HG03060 (cell line): ENCODE results near the gene RRP12.

ENCODE experiments used
- ATAC-seq: cut with Tn5 transposase; IDR thresholded peaks from one replicate; pipeline ENCODE4 v1.9.1; 2021; ENCODE audit warnings: low read depth, moderate number of reproducible peaks; ENCODE audit not compliant: unreplicated experiment

Gene RRP12

DNA sequence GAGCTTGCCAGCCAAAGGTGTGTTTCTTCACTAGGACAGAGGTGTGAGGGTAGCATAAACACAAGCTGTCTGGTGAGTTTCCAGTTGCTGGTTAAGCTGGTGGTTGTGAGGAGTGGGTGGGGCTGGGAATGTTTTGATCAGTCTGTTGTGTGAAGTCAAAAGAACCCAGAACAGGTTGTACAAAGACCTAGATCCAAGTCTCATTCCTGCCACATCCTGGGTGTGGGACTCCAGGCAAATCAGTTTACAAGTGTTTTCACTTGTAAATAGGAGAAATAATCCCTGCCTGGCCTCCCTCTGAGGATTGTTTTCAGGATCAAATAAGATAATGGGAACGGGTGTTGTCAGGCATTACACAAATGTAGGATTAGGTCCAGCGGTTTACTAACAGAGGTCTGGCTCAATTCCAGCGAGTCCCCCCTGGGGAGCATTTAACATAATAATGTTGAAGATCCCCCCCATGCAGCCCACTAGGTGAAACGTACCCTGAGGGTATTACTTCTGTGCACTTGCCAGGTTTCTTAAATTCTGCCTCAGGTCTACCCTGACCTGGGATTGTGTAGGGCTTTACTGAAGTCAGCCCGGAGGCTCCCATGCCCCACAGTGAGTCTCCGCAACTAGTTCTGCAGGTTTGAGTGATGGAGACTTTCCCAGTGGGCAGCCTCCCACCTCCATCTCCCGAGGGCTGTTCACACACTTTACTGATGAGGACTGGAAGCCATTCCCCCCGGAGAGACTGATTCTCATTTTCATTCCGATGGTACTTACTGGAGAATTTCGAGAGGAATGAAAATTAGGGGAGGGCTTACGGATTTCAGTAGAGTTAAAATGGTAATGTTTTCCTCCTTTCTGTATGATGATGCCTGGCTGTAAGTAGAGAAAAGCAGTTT lies 64.0 kb downstream of the RRP12 start:
- no peak for ATAC-seq

DNA sequence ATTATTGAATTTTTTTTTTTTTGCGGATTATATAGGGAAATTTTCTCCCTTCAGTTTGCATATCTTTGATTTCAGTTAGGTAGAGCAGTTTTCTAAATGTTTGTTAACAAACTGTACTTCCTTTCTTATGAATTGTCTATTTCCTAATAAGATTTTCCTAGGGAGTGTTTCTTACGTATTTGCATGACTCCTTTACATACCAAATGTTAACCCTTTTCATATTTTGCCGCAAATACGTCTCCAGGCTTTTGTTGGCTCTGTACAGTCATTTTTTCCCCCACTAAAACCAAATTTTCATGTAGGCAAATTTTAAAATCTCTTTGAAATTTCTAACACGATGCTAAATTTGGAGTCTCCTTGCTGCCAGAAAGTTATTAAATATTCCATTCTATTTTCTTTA lies 64.7 kb downstream of the RRP12 start:
- ATAC-seq, result no peak

DNA sequence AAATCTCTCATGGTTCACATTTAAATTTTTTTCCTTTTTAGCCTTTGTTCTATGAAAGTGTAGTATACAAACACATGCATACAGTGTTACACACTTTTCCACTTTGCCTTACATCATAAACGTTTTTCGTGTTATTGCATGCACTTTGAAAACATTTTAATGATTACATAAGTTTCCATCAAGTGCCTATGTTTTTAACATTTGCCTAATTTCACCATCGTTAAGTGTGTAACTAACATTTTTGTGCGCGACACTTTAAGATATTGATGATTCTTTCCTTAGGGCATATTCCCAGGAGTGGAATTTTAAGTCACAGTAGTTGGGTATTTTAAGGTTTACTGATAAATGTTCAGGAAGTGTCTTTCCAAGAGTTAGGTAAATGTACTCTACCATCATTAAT lies 65.1 kb downstream of the RRP12 start:
- ATAC-seq, result no peak

DNA sequence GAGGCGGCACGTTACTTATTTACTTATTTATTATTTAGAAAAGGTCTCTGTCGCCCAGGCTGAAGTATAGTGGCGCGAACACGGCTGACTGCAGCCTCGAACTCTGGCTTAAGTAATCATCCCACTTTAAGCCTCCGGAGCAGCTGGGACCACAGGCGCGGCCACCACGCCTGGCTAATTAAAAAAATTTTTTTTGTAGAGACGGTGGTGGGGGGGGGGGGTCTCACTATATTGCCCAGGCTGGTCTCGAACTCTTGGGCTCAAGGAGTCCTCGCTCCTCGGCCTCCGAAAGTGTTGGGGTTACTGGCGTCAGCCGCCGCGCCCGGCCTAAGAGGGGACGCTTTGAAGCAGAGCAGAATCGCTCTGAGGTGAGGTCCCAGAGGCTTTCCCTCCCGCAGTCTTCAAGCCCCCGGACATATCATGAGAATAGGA lies 65.9 kb downstream of the RRP12 start:
- no peak for ATAC-seq

DNA sequence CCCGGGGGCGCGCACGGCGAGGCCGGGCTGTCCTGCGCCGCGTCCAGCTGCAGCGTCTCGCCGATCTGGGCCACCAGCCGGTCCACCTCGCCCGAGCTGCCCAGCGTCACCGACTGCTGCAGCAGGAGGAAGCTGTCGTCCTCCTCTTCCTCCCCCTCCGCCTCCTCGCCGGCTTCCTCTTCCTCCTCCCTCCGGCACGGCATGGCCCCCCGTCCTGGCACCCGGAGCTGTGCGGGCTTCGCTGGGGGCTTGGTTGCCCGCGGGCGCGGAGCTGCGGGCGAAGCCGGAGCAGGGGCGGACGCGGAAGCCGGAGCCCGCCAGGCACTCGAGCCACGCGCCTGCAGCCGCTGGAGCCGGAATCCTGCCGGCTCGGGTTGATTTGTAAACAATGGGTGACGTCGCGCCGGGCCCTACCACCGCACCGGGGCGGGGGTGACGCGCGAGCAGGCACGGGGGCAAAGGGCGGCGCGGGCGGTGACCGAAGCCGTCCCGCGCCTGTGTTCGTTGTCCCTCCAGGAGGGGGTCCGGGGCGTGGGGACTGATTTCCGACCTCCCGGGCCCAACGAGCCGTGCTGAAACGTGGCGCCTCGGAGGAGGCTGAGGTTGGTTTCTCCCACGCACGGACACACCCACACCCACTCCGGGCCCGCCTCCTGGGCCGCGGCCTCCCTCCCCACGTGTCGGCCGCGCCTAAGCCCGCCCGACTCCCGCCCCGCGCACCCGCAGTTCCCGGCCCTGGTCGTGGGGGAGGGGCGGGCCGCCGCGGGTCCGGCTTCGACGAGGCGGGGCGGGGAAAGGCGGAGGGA lies 66.6 kb downstream of the RRP12 start, which contains the start of gene FRAT2:
Gene FRAT2, minus strand, starts transcription at position 360 of the 806 bp plus-strand sequence. Its CDS starts 157 bp downstream, at position 203.
- ATAC-seq, result peak; percentile 46

DNA sequence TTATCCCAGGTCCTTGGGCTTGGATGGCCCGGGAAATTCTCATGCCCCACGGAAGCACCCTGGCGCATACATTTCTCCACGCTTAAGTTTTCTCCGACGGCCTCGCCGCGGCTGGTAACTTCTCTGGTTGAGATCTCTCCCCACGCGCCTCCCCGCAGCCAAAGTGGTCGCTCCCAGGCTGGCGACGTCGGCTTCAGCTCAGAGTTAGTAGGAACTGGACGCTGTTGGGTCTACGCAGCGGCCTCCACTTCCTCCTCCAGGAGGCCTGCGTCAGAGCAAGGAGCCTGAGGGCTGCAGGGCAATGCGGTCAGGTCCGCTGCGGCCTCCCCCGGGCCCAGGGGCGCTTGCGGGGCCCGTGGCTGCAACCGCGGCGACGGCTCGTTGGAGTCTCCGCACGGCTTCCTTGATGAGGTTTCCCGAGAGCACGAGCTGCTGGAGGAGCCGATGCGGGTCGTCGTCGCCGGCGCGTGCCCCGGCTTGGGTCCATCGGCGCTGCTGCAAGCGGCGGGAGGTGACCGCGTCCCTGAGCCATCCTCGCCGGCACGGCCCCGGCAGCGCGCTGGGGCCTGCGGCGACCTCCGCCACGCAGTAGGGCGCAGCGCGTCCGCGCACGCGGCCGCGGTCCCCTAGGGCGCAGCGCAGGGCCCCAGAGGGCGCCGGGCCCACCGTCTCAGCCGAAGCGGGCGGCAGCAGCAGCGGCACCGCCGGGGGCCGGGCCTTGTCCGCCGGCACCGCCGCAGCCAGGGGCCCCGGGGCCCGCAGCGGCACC lies 67.4 kb downstream of the RRP12 start:
- ATAC-seq, result peak; percentile 14

DNA sequence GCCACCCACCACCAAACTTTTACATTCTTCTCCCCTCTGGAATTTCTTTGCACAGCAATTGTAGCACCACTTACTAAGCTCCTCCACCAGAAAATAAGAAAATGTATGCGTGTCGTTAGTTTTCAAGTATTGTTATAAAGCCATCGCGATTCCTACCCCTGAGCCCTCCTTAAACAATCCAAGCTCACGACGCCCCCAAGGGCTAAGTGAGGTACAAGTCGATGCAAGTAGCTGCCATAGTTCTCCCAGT lies 67.9 kb downstream of the RRP12 start:
- ATAC-seq, result no peak

DNA sequence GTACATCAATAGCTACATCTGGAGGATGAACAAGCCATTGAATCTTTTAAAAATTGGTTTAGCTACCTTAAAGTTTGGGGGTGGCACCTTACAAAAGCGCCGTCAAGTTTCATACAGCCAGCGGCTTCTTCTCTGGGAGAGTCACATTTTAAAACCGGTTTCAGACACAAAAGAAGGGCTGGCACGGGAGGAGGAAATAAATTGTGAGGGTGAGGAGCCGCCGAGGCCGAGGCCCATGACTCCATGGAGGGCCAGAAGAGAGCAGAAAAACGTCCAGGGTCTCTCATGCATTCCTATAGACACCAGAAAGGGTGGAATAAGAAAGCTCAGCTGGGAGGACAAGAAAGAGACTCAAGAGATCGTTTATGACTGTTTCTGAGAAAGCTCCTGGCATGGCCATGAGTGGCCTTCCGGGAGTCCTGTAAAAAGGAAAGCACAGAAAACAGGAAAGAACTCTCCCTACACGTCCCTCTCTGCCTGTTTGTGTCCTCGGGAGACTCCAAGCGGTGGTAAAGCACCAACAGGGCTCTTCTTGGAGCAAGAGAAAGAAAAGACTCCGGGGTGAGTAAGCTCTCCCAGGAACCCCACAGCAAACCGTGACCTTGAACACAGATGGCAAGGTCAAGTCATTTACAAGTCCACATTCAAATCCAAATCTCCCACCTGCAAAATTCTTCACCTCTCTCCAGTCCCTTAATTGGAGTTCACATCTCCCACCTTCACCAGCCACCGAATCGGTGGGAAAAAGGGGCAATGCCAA lies 68.4 kb downstream of the RRP12 start:
- ATAC-seq, result no peak

DNA sequence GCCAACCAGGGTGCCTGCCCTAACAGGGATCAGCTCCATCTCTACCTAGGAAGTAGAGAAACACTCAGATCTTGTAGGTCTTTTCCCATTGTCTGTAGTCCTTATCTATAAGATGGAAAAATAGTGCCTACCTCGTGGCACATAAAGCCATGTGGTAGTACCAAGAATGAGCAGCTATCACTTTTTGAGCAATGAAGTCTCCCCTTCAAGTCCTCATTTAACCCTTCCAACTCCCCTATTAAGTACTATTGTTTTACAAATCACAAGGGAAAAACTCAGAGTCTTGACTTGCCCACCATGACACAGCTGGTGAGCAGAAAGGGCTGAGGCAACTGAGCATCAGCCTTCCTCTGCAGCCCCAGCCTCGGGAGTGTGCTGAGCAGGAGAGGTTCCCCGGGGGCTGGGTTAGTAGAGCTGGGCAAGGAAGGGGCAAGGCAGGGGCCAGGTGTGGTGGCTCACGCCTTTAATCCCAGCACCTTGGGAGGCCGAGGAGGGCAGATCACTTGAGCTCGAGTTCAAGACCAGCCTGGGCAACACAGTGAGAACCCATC lies 69.9 kb downstream of the RRP12 start:
- no peak for ATAC-seq

DNA sequence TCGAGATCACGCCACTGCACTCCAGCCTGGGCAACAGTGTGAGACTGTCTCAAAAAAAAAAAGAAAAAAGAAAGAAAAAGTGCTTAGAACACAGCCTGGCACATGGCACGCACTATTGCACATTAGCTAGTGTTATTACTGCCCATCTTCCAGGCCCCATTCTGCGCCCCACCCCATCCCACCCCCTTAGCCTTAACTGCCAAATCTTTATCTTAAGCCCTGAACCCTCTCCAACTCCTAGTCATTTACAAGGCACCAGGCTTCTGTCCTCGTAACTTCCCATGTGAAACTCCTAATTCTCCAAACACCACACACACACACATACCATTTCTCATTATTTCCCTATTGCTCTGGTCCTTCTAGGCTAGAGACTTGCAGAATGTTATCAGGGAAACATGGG lies 71.4 kb downstream of the RRP12 start:
- ATAC-seq, result no peak

DNA sequence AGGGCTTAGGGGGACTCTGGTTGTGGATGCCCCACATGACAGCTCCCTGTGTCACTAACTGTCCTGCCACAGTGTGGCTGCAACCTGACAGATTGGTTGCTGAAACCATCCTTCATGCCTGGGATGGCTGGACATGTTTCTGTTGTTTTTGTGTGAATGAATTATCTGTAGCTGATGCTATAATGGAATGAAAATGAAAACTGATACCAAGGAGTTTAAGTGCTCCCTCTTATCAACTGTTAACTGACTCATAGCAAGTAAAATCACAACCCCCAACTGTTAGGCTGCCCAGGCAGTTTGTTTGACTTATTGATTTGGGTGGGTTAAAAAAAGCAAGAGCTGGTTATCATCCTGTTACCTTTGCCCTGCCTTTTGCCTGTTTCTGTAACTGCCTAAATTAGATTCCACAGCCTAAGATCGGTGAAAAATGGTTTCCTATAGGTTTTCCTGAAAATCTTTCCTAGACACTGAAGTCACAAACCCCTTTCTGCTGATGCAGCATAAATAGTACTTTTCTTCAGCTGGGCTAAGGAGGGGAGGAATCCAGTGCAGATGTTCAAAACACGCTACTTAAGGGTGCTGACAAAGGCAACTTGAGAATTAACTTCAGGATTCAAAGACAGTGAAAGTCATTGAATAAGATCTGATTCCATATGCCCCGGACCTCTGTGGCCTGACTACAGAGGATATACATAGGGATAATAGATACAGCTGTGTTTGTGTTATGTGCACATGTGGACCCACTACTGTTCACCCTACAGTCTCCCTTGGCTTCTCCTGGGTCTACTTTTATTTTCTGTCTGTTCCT lies 72.3 kb downstream of the RRP12 start:
- no peak for ATAC-seq

DNA sequence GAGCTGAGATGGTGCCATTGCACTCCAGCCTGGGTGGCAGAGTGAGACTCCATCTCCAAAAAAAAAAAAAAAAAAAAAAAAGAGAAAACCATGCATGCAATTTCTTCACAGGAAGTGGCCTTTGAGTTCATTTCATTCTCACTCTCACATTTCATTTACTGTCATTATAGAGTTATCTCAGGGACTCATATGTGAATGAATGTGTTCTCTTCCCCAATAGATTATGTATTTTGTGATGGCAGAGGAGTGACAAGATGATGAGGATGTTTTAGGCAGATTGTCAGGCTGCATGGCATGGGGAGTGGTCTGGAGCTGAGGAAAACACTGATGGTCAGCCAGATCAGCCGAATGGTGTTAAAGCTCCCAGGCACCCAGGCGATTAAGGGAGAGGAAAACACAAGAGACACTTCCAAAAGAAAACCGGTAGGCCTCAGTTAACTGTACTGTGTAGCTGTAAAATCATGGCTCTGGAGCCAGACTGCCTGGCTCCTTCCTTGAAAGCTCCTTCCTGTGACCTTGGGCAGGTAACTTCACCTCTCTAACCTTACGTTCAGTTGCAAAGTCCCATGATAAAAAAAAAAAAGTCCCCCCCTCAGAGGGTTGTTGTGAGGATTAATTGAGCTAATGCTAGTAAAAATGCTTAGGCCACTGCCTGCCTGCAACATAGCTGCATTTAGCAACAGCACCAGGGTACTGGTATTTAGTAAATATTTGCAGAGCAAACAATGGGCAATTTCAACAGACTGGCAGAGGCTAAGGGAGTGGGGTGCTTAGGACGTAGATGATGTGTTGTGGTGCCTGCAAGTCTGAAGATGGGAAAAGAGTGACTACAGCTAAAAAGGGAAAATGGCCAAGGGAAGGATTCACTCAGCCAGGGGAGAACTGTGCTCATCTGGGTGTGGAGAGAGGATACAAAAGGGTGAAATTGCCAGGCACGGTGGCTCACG lies 73.5 kb downstream of the RRP12 start:
- ATAC-seq, result no peak

DNA sequence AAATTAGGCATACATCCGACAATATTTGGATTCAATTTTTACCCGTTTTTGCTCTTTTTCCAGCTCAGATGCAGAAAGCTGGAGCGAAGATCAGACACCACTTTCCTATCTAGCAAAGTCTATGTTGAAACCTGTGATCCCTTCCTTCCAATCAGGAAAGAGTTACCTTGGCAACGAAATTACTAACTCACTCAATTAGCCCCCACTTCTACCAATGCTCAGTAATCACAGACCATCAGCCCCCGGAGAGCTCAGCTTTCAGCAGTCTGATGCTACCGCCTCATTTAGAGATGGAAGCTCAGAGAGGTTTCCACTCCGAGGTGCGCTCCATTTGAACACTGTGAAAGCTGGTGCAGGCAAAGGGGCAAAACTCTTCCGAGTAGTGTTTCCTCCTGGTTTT lies 75.4 kb downstream of the RRP12 start:
- no peak for ATAC-seq

DNA sequence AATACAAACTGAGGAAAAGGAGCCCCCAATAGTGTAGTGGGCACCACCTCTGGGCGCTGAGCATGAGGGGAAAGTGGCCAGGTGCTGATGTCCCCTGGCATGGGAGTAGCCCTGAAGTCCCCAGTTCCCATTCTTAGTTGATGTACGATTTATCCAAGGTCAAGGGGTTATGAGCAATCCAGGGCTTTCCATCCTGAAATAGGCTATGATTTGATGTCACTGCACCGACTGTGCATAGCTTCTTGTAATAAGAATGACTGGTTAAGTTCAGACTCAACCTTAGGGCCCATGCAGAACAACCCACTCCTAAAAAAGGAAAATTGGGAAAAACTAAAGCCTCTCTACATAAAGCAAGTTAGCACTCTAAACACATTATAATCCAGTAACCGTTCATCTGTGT lies 77.6 kb downstream of the RRP12 start:
- ATAC-seq, result no peak

DNA sequence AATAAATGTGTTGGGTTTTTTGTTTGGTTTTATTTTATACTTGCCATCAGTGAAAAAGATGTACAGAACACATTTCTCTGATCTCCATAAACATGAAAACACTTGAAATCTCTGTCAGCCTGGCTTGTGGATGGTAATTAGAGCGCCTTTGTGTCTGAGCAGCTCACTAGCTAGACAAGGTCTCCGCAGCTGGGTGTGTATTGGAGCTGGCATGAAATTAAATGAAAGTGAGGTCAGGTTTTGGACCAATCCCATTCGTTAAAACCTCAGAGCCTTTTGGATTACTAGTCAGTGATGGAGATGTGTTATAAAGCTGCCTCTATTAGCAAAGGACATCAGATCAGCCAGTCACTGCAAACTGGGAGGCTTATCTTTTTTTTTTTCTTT lies 79.3 kb downstream of the RRP12 start:
- no peak for ATAC-seq

DNA sequence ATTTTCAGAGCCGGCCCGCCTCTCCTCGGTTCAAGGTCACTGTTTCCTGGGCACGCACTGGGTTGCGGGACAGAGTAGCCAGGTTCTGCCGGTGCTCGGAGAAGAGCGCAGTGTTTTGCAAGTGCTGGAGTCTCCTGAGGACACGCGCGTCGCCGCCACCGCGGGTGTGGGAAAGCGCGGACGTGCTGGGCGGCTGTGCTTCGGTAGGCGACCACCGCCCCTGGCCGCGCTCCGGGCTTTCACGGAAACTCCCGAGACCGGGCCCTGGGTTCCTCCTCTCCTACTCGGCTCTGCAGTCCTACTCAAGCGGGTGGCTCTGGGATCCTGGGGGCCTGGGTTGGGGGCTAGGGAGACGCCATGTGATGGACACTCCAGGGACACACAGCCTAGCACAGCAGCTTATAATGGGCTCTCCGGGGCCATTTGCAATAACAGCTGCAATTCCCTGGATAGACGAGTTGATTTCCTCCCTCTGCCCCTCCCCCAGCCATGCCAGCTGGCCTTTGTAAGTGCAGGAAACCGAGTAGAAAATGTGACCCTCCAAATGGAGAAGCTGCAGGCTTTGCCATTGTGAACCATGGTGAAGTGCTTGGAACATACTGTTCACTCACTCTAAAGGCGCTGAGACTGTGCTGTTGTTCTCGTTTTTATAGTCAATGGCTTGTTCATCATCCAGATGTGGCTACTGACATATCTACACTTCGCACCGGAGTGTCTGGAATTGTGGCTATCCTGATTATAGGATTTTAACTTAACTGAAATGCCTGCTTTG lies 79.9 kb downstream of the RRP12 start:
- ATAC-seq, result no peak

DNA sequence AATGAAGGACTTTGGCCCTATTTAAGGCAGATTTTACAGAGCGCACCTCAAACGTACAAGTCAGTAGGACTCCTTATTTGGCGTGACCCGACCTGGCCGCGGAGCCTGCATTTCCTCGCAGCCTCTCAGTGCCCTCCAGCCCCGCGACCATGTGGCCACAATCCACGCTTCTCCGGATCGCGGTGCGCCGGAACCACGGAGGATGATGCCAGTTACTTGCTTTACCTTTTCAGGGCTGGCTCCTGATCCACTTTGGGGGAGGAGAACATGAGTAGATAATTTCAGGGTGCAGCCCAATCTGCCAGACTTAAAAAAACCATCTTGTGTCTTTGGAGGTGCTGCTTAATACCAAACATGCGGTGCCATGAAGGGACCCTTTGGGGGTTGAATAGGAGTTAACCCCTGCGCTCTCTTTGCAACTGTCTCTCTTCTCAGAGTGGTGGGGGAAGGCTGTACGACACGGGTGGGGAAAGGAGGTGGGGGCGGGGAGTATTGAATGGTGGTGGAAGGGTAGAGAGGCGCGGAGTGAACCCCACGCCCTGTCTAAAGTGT lies 80.6 kb downstream of the RRP12 start:
- ATAC-seq, result no peak
